NCI-H1417 (cell line): ENCODE data around the gene AGBL4.
A peak's percentile ranks its signal among the peaks of the same experiment; 100 is the strongest.
"Not testable (repeated sequence)": the region's sequence is repeated elsewhere in the genome, so short reads cannot be mapped to it uniquely, and the experiment has no call there.

ENCODE experiments used
- DNase-seq, 3 experiments: peaks; one replicate each; lab custom pipeline; 2025; lab: John Stamatoyannopoulos, UW

AGBL4 gene

GRCh38 chr1:49036700-49037099 is 987.1 kb downstream of the AGBL4 start:
- DNase-seq, result peak in 1 of 3 experiments; percentile 2

- no peak for DNase-seq
Measured at GRCh38 chr1:49028396-49028795, 995.4 kb downstream of the AGBL4 start.

- no peak for DNase-seq
Measured at GRCh38 chr1:49026230-49026811, 997.4 kb downstream of the AGBL4 start.

- peak in 1 of 3 experiments; percentile 6 for DNase-seq
Measured at GRCh38 chr1:49016030-49016977, 1007.5 kb downstream of the AGBL4 start.

- no peak for DNase-seq
Measured at GRCh38 chr1:49013079-49013478, 1010.7 kb downstream of the AGBL4 start.

GRCh38 chr1:49002981-49003380 is 1020.8 kb downstream of the AGBL4 start:
- DNase-seq, result not testable (repeated sequence)

- DNase-seq, result no peak
Measured at GRCh38 chr1:48999321-48999720, 1024.4 kb downstream of the AGBL4 start.

GRCh38 chr1:48996311-48996710 is 1027.4 kb downstream of the AGBL4 start:
- DNase-seq, result no peak

- DNase-seq, result peak in 1 of 3 experiments; percentile 8
Measured at GRCh38 chr1:48988633-48989197, 1035.0 kb downstream of the AGBL4 start.

- peak in 1 of 3 experiments; percentile 7 for DNase-seq
Measured at GRCh38 chr1:48979940-48980339, 1043.8 kb downstream of the AGBL4 start.

- DNase-seq, result peak in 1 of 3 experiments; percentile 35
Measured at GRCh38 chr1:48978413-48978812, 1045.3 kb downstream of the AGBL4 start.

GRCh38 chr1:48977273-48977672 is 1046.5 kb downstream of the AGBL4 start:
- DNase-seq, result no peak

- DNase-seq, result peak in 2 of 3 experiments; percentile 3 to 35
Measured at GRCh38 chr1:48969971-48970370, 1053.8 kb downstream of the AGBL4 start.

GRCh38 chr1:48967318-48967717 is 1056.4 kb downstream of the AGBL4 start:
- no peak for DNase-seq

GRCh38 chr1:48966583-48966982 is 1057.2 kb downstream of the AGBL4 start:
- DNase-seq, result no peak

- DNase-seq, result no peak
Measured at GRCh38 chr1:48960320-48960719, 1063.4 kb downstream of the AGBL4 start.

- DNase-seq, result peak in 1 of 3 experiments; percentile 42
Measured at GRCh38 chr1:48955774-48956173, 1068.0 kb downstream of the AGBL4 start.

GRCh38 chr1:48953617-48954016 is 1070.1 kb downstream of the AGBL4 start:
- no peak for DNase-seq

GRCh38 chr1:48948562-48948961 is 1075.2 kb downstream of the AGBL4 start:
- peak in 1 of 3 experiments; percentile 39 for DNase-seq

GRCh38 chr1:48947761-48948537 is 1075.8 kb downstream of the AGBL4 start:
- peak in 2 of 3 experiments; percentile 45 to 75 for DNase-seq

- DNase-seq, result no peak
Measured at GRCh38 chr1:48946070-48946469, 1077.7 kb downstream of the AGBL4 start.

GRCh38 chr1:48944811-48945210 is 1078.9 kb downstream of the AGBL4 start:
- no peak for DNase-seq
